HCT116 (cell line): Measurements from ENCODE around the gene F11R. TPM values are rescaled to one million over a fixed set of nuclear protein-coding genes. Genes with fewer than 3 reads are reported as not detected.

ENCODE experiments used
- ATAC-seq: fragments of 200-7000 bp; cut with Tn5 transposase; 2 replicates; pipeline ENCODE4 v1.9.1; 2020; ENCODE audit warnings: mild to moderate bottlenecking, moderate library complexity
- BruUV-seq: library from RNA; stranded (reverse); fragments of 400-500 nt; replicated peaks from 2 replicates; lab custom pipeline; 2021; lab: Mats Ljungman, UMichigan
- CTCF ChIA-PET: fragments of 300-600 bp; sonication (Branson Sonifier 250); formaldehyde crosslinking; loops from one replicate; lab custom pipeline; 2021; ENCODE audit warnings: antibody characterized with exemption; lab: Charles Lee
- POLR2A ChIA-PET: fragments of 300-600, 350-600 bp; sonication (Branson Sonifier 250); formaldehyde crosslinking; loops from one replicate; lab custom pipeline; 2021; ENCODE audit warnings: antibody characterized with exemption; lab: Charles Lee
- RAD21 ChIA-PET, 2 experiments: fragments of 300-600 bp; sonication (Branson Sonifier 250); formaldehyde crosslinking; loops; one replicate each; lab custom pipeline; 2023; ENCODE audit warnings: low total read pairs in 2 of 2; ENCODE audit not compliant: uncharacterized antibody in 2 of 2, unreplicated experiment in 2 of 2, low non-redundant PET in 1 of 2; lab: Charles Lee
- DNase-seq: peaks from one replicate; pipeline ENCODE4 v3.0.0-alpha.2; 2010; ENCODE audit warnings: low read depth, low spot score
- H2AFZ ChIP-seq: fragments of 200-600 bp; shearing (Covaris generic), sonication (generic); 2 replicates; pipeline ENCODE4 v1.6.1; 2017; ENCODE audit warnings: low read depth, mixed run types, mixed read lengths, antibody characterized with exemption, low read length; ENCODE audit not compliant: poor library complexity, severe bottlenecking
- H3K27ac ChIP-seq: 2 replicates; pipeline ENCODE4 v1.5.1; 2012; ENCODE audit warnings: low read depth, low read length
- H3K27me3 ChIP-seq: fragments of 200-600 bp; sonication (generic); 2 replicates; pipeline ENCODE4 v1.6.1; 2016; ENCODE audit warnings: mixed run types, low read length, mixed read lengths; ENCODE audit not compliant: insufficient read depth
- H3K36me3 ChIP-seq, 2 experiments: fragments of 200-500 bp in 1 of 2; fragments of 200-600 bp in 1 of 2; sonication (Bioruptor generic) in 1 of 2; sonication (generic) in 1 of 2; 2 replicates each; pipeline versions ENCODE4 v1.5.1 to v1.6.1; 2014 to 2016; ENCODE audit warnings: low read length in 2 of 2, inconsistent platforms in 1 of 2, mixed read lengths in 1 of 2, mixed run types in 1 of 2; ENCODE audit not compliant: insufficient read depth in 2 of 2, control insufficient read depth in 1 of 2
- H3K4me1 ChIP-seq, 2 experiments: fragments of 200-600 bp in 1 of 2; sonication (generic) in 1 of 2; 2 replicates each; pipeline versions ENCODE4 v1.5.1 to v1.6.1; 2012 to 2017; ENCODE audit warnings: low read length in 2 of 2, inconsistent platforms in 1 of 2, mild to moderate bottlenecking in 1 of 2, mixed read lengths in 1 of 2, mixed run types in 1 of 2, moderate library complexity in 1 of 2; ENCODE audit not compliant: insufficient read depth in 2 of 2, control insufficient read depth in 1 of 2
- H3K4me2 ChIP-seq: fragments of 200-600 bp; sonication (generic); 2 replicates; pipeline ENCODE4 v1.6.1; 2017; ENCODE audit warnings: mixed run types, low read length, mixed read lengths
- H3K4me3 ChIP-seq, 2 experiments: fragments of 200-600 bp in 1 of 2; sonication (generic) in 1 of 2; replicated peaks in 1 of 2; 2 replicates each; pipeline ENCODE4 v1.5.1; 2011 to 2016; ENCODE audit warnings: low read length in 2 of 2, control low read depth in 1 of 2, low read depth in 1 of 2, mild to moderate bottlenecking in 1 of 2, mixed read lengths in 1 of 2, mixed run types in 1 of 2
- H3K79me2 ChIP-seq: fragments of 200-600 bp; sonication (generic); 2 replicates; pipeline ENCODE4 v1.6.1; 2017; ENCODE audit warnings: mild to moderate bottlenecking, mixed run types, low read length, moderate library complexity, mixed read lengths; ENCODE audit not compliant: insufficient read depth
- H3K9ac ChIP-seq: fragments of 200-600 bp; sonication (generic); 2 replicates; pipeline ENCODE4 v1.6.1; 2016; ENCODE audit warnings: low read length, mixed read lengths
- H3K9me2 ChIP-seq: fragments of 200-600 bp; sonication (generic), shearing (Covaris generic); 2 replicates; pipeline ENCODE4 v1.6.1; 2017; ENCODE audit warnings: mixed run types, mild to moderate bottlenecking, moderate library complexity; ENCODE audit not compliant: insufficient read depth
- H3K9me3 ChIP-seq, 2 experiments: fragments of 200-500 bp in 1 of 2; fragments of 200-600 bp in 1 of 2; sonication (Bioruptor generic) in 1 of 2; sonication (generic) in 1 of 2; 2 replicates each; pipeline ENCODE4 v1.6.1; 2014 to 2017; ENCODE audit warnings: low read length in 2 of 2, mixed read lengths in 2 of 2, inconsistent platforms in 1 of 2, low read depth in 1 of 2, mild to moderate bottlenecking in 1 of 2, mixed run types in 1 of 2, moderate library complexity in 1 of 2; ENCODE audit not compliant: control insufficient read depth in 1 of 2, insufficient read depth in 1 of 2
- H4K20me1 ChIP-seq: fragments of 200-600 bp; sonication (generic), shearing (Covaris generic); 2 replicates; pipeline ENCODE4 v1.6.1; 2017; ENCODE audit warnings: mixed run types, mild to moderate bottlenecking, moderate library complexity; ENCODE audit not compliant: insufficient read depth
- CTCF ChIP-seq, 3 experiments: fragments of 200-600 bp in 1 of 3; sonication (generic) in 1 of 3; IDR thresholded peaks in 2 of 3; conservative IDR thresholded peaks in 1 of 3; 2 replicates each; pipeline ENCODE4 v1.5.1; 2012 to 2017; ENCODE audit warnings: low read depth in 2 of 3, low read length in 2 of 3, antibody characterized with exemption in 1 of 3, borderline replicate concordance in 1 of 3, control low read depth in 1 of 3, mild to moderate bottlenecking in 1 of 3, mixed read lengths in 1 of 3, mixed run types in 1 of 3, moderate library complexity in 1 of 3; ENCODE audit not compliant: insufficient read depth in 1 of 3
- EZH2 ChIP-seq: fragments of 200-600 bp; sonication (generic); IDR thresholded peaks from 2 replicates; pipeline ENCODE4 v1.6.1; 2017; ENCODE audit warnings: antibody characterized with exemption, mixed run types
- EZH2phosphoT487 ChIP-seq: fragments of 200-600 bp; IDR thresholded peaks from 2 replicates; pipeline ENCODE4 v1.6.1; 2018; ENCODE audit warnings: antibody characterized with exemption, borderline replicate concordance
- FOSL1 ChIP-seq: IDR thresholded peaks from 2 replicates; pipeline ENCODE4 v1.6.1; 2012; ENCODE audit warnings: low read depth
- MAX ChIP-seq: IDR thresholded peaks from 2 replicates; pipeline ENCODE4 v1.6.1; 2012
- POLR2AphosphoS5 ChIP-seq: IDR thresholded peaks from 2 replicates; pipeline ENCODE4 v1.6.1; 2011; ENCODE audit warnings: mild to moderate bottlenecking, low read depth, low read length, moderate library complexity
- RAD21 ChIP-seq: IDR thresholded peaks from 2 replicates; pipeline ENCODE4 v1.6.1; 2012; ENCODE audit warnings: low read depth, mild to moderate bottlenecking
- YY1 ChIP-seq: IDR thresholded peaks from 2 replicates; pipeline ENCODE4 v1.6.1; 2011; ENCODE audit warnings: low read length, low read depth, moderate library complexity, mild to moderate bottlenecking; ENCODE audit not compliant: insufficient replicate concordance; ENCODE audit errors: extremely low read depth
- ZFX ChIP-seq: fragments of 450-650 bp; IDR thresholded peaks from 2 replicates; pipeline ENCODE4 v1.6.1; 2017
- ZNF274 ChIP-seq: fragments of 200-500 bp; sonication (Bioruptor generic); IDR thresholded peaks from 2 replicates; pipeline ENCODE4 v1.6.1; 2014; ENCODE audit warnings: mild to moderate bottlenecking, low read depth, low read length, inconsistent platforms
- intact Hi-C: fragments of 100-400 bp; cut with micrococcal nuclease; formaldehyde crosslinking; loops from 2 replicates; pipeline ENCODE4 v1.10.0; 2022
- total RNA-seq: library from RNA; stranded (reverse); gene quantifications from one replicate; pipeline ENCODE4 v1.2.1, GENCODE V29; 2021; ENCODE audit not compliant: unreplicated experiment

F11R gene
- total RNA-seq, 1 experiment from 2014 or later: 86.7 TPM

- H3K4me1 ChIP-seq: no peaks in the 10 kb centered on the region
- no peak overlapping the region for H3K27ac ChIP-seq
- CTCF ChIA-PET: no interaction called here
- DNase-seq: no peak
- no peaks in the 10 kb centered on the region for H3K36me3 ChIP-seq
- H3K4me2 ChIP-seq: no peak overlapping the region
- BruUV-seq: no TSS peak
- POLR2A ChIA-PET: no interaction called here
- no peak overlapping the region for H2AFZ ChIP-seq
- H3K79me2 ChIP-seq: no peaks in the 10 kb centered on the region
- no peaks in the 10 kb centered on the region for H3K27me3 ChIP-seq
- no peaks in the 10 kb centered on the region for H3K9me2 ChIP-seq
- intact Hi-C loops: no loop called here
- no peak overlapping the region for H3K9ac ChIP-seq
- no peaks in the 10 kb centered on the region for H3K9me3 ChIP-seq
- H4K20me1 ChIP-seq: no peaks in the 10 kb centered on the region
- RAD21 ChIA-PET: no interaction called here
- no peak for ATAC-seq
- no peak for TF ChIP-seq EZH2
- TF ChIP-seq MAX: no peak
- no peak for TF ChIP-seq CTCF (IDR thresholded peaks at IDR 0.05 in 2 of 3, conservative IDR thresholded peaks at IDR 0.05 in 1 of 3; ENCODE audit: borderline replicate concordance in 1 of 3, insufficient read depth in 1 of 3, low read depth in 2 of 3, low read length in 2 of 3)
- TF ChIP-seq POLR2AphosphoS5: no peak
- H3K4me3 ChIP-seq: no peak overlapping the region
Measured at GRCh38 chr1:161061419-161061818, 40.5 kb upstream of the F11R start.

GRCh38 chr1:161059293-161059692 is 38.3 kb upstream of the F11R start:
- ATAC-seq (no peak), DNase-seq (no peak)
- Histone ChIP-seq H3K9me3 (no peaks in the 10 kb centered on the region), H3K4me3 (no peak overlapping the region), H3K4me2 (no peak overlapping the region), H3K27me3 (no peaks in the 10 kb centered on the region), H4K20me1 (no peaks in the 10 kb centered on the region), H2AFZ (no peak overlapping the region), H3K9me2 (no peaks in the 10 kb centered on the region), H3K4me1 (no peaks in the 10 kb centered on the region), H3K79me2 (no peaks in the 10 kb centered on the region), H3K36me3 (no peaks in the 10 kb centered on the region), H3K27ac (no peak overlapping the region), H3K9ac (no peak overlapping the region)
- BruUV-seq: no TSS peak
- ChIA-PET RAD21 (no interaction called here), CTCF (interaction anchor here (1.1 kb wide), 1 partner anchor 12 kb away, joined by 3 read pairs; no protein-coding TSS in a partner anchor), POLR2A (no interaction called here)
- intact Hi-C loops: no loop called here
- no peak for TF ChIP-seq MAX
- TF ChIP-seq EZH2: no peak
- no peak for TF ChIP-seq ZNF274
- TF ChIP-seq POLR2AphosphoS5: no peak
- TF ChIP-seq ZFX: no peak
- no peak for TF ChIP-seq EZH2phosphoT487
- TF ChIP-seq YY1: no peak
- TF ChIP-seq FOSL1: no peak
- TF ChIP-seq RAD21: no peak
- no peak for TF ChIP-seq CTCF (IDR thresholded peaks at IDR 0.05 in 2 of 3, conservative IDR thresholded peaks at IDR 0.05 in 1 of 3; ENCODE audit: borderline replicate concordance in 1 of 3, insufficient read depth in 1 of 3, low read depth in 2 of 3, low read length in 2 of 3)
